Dermis blood vessel endothelial cell (primary cell): Measurements from ENCODE around the gene PKDREJ. TPM values are rescaled to one million over a fixed set of nuclear protein-coding genes. Genes with fewer than 3 reads are reported as not detected.
"Not testable (repeated sequence)": the region's sequence is repeated elsewhere in the genome, so short reads cannot be mapped to it uniquely, and the experiment has no call there.

Experiments
- DNase-seq: peaks from one replicate; pipeline ENCODE4 v3.0.0; 2010
- total RNA-seq: library from RNA; depleted of rRNA; stranded (reverse); fragments of >200 nt; gene quantifications from 2 replicates; pipeline ENCODE4 v1.2.3, GENCODE V29; 2014

The PKDREJ gene
- total RNA-seq, 1 donor from 2014 or later = not detected

DNA sequence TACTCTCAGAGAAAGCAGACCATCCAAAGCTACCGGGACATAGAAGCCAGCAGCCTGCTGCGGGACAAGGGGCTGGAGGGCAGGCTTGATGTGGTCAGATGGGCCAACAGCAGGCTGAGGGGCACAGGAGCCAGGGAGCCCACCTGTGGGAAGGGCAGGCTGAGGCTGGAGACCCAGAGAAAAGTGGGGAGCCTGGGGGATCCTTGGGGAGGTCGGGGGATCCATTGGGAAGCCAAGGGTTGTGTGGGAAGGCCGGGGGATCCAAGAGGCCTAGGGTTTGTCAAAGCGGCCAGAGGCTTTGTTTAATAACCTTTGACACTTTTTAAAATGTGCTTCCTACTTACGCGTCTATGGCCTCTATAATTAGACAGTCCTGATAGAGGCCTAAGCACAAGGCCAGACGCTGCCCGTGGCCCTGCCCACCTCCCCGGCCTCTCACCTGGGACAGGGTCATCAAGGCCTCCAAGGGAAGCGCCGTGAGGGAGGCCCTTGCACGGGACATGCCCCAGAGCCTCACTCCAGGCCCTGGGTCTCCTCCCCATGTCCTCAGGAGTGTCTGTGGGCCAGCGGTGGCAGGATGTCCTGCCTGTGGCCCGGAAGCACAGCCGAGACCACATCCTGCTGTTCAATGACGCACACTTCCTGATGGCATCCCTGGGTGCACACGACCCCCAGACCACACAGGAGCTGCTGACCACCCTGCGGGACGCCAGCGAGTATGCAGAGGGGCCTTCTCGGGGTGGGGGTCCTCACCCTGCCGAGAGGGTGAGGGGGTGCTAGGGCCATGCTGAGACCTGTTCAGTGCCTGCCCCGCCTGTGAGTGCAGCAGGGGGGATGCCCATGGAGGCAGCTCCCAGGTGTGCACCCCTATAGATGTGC lies 25.0 kb upstream of the PKDREJ start:
- DNase-seq = peak; percentile 65

DNA sequence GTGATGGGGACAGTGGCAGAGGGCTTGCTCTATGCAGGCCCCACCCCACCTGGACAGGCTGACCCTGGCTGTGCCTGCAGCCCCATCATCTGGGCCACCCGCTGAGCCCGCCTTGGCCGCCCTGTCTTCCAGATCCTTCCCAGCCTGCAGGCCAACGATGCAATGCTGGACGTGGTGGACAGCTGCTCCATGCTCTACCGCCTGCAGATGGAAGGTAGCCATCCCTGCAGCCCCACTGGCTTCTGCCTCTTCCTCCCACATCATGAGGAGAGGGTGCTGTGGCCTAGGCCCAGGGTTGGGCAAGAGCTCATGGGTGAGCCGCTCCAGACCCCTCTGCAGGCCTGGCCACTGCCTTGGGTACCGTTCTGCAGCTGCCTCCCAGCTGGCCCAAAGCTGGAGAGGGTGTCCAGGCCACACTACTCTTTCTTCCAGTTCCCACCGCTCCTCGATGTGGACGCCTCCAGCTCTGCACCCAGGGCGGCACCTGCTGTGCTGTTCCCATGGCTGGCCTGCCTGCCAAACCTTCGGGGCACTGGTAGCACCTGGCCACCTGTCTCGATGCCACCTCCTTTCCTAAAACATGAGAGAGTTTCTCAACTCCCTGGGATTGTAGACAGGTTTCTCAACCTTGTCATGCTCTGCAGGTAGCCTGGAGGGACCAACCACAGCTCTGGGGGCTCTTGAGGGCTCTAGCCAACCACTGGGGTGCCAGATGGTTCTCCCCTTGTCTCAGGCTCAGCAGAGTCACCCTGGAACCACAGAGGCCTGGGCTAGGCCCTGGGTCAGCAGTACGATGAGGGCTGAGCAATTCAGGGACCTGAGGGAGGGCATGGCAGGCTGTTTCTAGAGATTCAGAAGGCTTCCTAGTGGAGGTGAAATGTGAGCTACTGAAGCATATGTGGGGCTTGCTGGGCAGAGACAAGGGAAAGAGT lies 24.1 kb upstream of the PKDREJ start:
- no peak for DNase-seq

DNA sequence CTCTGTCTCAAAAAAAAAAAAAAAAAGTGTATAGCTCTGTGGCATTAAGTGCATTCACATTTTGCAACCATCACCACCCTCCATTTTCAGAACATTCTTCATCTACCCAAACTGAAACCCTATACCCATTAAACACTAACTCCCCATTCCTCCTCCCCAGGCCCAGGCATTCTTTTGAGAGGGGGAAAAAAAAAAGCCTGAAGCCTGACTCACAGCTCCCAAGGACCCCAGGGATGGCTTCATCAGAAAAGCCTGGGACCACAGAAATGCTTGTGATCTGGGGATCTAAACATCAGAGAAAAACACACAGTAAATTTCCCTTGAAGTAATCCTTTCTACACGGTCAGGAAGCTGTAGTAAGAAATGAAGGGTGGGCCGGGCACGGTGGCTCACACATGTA lies 22.9 kb upstream of the PKDREJ start:
- DNase-seq = no peak

DNA sequence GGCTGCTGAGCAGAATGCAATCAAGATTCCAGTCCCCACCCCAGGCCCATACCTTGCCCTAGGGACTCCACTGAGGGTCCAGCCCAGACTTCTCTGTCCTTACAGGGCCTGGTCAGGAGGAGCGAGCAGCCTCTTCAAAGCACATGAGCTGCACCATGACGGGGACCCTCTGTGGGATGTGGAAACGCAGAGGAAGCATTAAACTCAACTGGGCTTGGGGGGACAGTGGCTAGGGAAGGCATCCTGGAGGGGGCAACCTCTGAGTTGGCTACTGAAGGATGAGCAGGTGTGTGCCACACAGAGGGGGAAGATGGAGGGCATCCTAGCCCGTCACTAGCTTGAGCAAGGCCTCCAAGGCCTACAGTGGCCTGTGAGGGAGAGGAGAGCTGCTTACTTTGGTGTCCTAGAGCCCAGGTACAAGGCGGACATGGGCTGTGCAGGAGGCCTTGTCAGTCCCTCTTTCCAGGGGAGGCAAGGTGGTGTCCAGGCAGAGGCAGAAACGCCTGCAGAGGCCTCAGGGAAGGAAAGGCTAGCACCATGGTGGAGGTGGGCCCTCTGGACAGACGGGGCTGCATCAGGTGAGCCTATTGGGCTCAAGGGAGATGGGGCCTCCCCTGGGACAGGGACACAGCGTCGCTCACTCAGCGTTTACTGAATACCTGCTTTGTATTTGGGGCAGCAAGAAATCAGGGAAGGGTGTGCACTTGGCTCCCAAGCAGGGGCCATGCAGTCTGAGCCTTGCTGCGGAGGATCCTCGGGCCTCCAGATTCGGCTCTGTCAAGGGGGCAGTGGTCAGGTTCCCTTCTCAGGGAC lies 18.9 kb upstream of the PKDREJ start:
- DNase-seq = no peak

DNA sequence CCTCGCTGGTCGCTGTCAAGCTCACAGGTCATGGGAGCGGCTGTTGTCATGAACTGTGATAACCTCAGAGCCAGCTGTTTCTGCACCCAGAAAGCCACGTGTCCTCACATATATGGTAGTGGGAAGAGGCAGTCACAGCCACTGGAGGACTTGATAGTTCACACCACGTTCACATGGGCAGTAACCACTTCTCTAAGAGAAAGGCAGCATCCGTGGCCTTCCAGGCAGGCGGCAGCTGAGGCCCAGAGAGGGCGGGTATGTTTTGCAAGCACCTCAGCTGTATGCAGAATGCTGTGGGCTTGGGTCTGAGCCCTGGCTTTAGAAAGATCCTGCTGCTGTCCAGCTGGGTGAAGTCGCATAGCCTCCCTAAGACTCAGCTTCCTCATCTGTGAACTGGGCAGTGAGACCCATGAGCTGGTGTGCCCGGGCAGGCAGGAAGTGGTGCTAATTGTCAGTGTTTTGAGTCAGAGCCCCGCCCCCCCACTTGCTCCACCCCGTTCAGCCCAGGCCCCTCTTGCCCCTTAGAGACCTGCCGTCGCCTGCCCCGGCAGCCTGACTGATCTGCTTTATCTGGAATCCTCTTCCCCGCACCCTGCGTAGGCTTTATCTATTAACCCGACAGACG lies 18.0 kb upstream of the PKDREJ start:
- no peak for DNase-seq

DNA sequence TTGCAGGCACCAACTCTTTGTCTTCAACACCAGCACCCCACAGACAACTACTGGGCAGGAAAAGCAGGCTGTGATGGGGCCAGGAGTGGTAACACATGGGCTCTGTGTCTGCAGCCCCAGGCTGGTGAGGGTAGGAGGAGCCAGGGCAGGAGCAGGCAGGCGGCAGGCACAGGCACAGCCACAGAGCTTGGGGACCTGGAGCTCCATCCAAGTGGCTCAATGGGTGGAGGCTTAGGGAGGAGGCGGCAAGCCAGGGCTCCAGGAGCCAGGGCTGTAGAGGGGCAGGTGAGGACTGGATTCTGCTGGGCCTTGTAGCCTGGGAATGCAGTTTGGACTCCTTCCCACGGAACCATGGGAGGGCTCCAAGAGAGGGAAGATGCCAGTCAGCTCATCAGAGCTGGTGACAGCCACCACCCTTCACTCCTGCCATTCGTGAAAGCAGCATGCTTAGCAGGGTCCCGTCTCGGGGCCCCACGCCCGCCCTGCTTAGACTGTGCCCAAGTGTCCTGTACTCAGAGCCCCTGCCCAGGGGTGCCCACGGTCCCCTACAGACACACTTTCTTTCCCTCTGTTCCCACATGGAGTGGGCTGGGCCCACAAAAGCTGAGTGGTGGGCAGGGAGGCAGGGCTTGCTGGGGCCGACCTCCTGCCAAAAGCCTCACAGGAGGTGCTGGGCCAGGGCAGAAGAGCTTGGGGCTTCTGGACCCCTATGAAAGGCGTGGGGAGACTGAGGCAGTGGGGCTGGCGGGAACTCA lies 17.1 kb upstream of the PKDREJ start:
- DNase-seq = no peak

DNA sequence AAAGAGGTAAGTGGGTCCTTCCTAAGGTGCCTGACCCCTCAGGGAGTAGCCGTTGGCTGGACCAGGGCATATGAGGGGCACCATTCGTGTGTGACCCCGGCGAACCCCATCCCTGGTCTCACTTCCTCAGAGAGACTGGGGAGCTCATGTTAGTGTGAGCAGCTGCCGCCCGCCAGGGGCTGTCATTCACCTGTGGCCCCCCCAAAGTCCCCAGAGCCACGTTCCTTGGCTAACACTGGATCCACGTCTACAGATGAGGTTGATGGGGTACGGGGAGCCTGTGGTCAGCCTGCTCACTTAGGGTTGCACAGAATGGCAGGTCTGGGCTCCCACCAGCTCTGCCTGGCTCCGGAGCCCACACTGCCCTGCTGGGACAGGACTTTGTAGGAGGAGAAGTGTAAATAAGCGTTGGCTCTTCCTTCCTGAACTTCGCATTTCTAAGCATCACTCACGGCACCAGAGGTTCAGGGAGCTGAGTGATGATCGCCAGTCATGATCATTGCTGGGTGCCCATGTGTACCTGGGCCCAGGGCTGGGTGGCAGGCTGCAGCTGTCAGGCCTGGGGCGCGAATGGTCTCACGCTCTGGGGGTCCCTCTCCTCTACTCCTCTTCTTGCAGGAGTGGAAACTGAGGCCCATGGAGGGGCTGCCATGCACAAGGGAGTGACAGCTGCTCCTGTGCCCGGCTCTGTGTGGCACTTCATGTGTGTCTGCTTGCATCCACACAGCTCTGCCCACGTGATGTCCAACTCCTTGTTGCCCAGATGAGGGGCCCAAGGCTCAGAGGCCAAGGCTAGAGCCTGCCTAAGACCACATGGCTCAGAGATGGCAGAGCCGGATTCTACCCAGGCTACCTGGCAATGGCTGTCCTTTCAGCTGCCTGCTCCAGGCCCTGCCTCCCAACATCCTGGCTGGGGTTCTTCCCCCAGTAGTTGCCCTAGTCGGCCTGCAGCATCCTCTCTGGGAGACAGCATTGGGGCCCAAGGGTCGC lies 15.8 kb upstream of the PKDREJ start:
- DNase-seq = no peak

DNA sequence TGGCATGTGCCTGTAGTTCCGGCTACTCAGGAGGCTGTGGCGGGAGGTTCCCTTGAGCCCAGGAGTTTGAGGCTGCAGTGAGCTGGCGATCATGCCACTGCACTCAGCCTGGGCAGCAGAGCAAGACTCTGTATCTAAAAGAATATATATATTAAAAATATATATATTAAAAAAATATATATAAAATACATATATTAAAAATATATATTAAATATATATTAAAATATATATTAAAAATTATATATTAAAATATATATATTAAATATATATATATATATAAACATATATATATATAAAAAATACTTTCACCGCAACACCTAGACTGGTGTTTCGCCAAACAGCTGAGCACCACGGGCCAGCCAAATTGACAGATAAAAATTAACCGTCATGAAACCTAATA lies 13.4 kb upstream of the PKDREJ start:
- DNase-seq = no peak

DNA sequence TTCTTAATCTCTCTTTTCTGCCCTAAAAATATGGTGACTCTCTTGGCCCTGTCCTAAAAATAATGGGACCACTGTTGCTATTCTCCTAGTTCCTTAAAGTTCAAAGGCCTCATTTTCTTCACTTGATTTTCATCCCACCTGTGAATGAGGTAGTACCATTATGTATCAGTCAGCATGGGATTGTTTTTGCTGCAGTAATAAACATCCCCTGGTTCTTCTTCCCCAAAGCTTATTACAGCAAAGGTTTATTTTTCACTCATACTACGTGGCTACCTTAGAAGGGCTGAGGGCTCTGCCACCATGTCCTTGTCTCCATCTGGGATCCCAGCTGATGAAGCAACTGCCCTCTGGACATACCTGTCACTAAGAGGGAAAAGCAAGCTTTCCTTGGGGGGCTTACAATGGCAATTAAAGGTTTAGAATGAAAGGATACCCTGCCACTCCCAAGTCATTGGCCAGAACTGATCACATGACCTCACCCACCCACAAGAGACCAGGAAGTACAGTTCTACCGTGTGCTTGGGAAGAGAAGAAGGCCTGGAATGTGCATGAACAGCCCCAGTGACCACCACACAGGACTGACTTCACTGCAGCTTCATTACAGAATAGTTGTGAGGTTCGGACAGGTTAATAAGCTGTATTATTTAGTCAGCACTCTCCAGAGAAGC lies 12.4 kb upstream of the PKDREJ start:
- no peak for DNase-seq

DNA sequence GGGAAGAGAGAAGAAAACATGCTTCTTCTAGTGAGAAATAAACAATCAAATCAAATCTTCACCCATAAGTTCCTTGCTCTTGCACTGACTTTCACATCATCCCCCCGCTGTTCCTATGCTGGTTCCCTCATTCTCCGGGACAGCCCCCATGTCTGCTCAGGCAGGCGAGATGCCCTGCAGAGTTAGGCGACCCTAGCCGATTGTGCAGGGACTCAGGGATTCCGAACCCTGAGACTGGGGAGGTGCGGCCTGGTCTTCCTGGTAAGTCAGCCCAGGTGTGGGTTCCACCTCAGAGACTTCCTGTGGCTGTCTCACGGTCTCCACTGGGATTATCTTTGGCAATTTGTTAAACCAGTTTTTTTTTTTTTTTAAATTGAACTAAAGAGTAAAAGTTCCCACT lies 11.2 kb upstream of the PKDREJ start:
- no peak for DNase-seq

DNA sequence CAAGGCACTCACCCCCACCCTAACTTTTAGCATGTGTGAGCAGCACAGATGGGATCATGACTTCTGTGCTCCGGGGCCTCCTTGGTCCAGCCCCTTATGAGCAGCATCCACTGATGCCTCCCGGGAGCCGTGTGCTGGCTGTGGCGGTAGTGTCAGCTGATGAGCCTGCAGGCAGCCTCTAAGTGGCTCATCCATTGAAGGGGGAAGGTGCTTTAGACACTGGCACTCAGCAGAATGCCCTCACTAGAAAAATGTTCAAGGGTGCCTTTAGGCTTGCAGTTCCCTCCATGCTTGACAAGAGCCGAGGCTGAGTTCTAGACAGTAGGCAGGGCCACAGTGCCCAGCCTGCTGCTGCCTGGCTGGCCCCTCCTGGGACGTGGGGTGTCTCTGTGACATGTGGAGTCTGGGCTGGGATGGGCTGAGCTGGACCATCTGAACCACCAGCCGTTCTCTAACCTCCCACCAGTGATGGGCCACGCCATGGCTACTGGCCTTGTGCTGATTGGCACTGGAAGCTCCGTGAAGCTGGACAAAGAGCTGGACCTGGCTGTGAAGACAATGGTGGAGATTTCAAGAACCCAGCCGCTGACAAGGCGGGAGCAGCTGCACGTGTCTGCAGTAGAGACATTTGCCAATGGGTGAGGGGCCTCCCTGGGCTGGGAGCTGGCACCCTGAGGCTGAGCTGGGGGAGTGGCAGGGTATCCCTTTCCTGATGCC lies 10.4 kb upstream of the PKDREJ start:
- DNase-seq = no peak

DNA sequence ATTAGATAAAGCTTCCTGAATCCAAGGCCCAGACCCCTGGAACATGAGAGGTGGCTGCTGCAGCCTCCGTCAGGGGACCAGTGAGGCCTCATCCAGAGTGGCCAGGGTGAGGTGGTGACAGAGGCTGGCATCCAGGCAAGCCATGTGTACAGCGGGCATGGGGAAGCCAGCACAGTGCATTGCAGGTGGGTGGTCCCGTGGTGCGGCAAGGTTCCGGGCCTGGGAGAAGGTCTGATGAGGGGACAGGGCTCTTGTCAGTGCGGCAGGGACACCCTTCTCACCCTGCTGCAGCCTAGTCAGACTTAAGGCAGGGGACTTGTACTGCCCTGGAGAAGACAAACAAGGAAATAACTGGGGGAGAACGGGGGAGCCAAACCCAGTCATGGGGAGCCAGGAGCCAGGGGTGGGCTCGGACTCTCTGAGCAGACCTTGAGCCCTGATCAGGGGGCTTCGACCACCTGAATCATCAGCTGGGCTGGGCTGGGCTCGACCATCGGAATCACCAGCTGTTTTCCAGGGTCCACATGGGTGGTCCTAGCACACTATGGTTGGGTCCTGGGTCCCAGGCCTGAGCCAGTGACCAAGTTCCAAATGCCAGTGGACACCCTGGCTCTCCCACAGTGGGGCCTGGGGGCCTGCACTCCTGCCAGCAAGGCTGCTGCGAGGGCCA lies 9.8 kb upstream of the PKDREJ start:
- no peak for DNase-seq

DNA sequence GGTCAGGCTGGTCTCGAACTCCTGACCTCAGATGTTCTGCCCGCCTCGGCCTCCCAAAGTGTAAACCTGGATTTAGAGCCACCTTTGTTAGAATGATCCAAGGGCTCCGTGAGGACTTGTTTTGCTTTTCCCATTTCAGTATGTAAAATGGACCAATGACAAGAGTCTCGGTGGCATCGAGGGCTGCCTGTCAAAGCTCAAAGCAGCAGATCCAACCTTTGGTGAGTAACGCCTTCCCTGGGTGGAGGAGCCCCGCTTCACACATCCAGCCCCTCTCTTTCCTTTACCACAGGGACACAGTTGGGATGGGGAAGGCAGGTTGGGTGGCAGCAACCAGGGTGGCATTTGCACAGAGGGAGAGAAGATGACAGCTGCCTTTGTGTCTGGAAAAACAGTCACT lies 9.1 kb upstream of the PKDREJ start:
- DNase-seq = no peak

DNA sequence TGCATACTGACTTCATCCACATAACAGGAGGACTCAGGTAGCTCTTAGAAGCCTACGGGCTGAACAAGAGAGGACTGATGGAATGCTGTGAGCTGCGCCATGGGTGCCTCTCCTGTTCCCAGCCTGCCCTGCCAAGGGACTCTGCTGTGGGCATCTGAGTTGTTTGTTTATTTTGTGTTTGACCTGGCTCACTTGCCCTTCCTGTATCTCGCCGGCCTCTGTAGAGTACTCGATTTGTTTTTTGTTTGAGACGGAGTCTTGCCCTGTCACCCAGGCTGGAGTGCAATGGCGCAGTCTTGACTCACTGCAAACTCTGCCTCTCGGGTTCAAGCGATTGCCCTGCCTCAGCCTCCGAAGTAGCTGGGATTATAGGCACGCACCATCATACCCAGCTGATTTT lies 6.4 kb upstream of the PKDREJ start:
- peak; percentile 10 for DNase-seq

DNA sequence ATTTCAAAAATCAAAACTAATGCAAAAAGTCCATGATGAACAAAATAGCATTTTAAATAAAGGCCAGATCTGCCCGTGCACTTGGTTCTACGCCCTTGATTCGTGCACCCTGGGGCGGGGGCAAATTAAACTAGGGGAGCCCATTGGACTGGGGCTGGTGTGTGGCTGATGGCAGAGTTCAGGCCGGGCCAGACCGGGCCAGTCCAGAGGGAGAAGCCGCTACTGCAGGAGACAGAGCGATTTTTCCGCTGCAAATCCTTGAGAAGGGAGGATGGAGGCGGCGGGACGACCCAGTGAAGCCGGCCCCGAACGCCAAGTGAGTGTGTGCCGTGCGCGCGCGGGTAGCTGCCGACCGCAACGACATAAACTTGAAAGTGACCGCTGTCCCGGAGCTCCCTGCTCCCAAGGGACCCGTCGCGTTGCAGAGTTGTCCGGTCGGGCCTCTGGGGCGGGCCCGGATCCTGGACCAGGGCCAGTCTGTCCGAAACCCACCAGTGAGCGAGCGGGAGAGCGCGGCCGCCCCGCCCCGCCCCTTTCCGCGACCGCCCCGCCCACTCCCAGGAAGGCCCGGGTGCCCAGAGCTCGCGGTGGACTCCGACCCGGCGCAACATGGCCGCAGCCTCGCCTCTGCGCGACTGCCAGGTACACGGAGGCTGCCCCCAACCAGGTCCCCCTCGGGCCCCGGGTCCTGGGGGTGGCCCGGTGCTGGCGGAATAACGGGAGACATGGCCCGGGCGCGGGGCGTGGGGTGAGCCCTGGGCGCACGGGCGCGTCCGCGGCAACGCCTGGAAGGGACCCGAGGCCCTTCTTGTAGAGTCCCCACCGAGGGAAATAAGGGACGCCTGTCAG lies 4.5 kb upstream of the PKDREJ start, which contains the start of gene TTC38:
Gene TTC38, plus strand, starts transcription at position 578 of the 849 bp plus-strand sequence. Its CDS starts 32 bp downstream, at position 610.
- DNase-seq = peak; percentile 82

DNA sequence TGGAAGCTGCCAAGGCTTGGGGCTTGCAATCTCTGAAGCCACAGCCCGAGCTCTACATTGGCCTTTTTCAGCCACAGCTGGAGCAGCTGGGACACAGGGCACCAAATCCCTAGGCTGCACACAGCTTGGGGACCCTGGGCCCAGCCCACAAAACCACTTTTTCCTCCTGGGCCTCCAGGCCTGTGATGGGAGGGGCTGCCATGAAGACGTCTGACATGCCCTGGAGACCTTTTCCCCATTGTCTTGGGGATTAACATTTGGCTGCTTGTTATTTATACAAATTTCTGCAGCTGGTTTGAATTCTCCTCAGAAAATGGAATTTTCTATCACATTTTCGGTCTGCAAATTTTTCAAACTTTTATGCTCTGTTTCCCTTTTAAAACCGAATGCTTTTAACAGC lies 2.5 kb upstream of the PKDREJ start:
- not testable (repeated sequence) for DNase-seq

DNA sequence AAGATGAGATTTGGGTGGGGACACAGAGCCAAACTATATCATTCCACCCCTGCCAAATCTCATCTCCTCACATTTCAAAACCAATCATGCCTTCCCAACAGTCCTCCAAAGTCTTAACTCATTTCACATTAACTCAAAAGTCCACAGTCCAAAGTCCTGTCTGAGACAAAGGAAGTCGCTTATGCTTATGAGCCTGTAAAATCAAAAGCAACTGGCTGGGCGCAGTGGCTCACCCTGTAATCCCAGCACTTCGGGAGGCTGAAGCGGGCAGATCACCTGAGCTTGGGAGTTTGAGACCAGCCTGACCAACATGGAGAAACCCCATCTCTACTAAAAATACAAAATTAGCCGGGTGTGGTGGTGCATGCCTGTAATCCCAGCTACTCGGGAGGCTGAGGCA lies 1.4 kb upstream of the PKDREJ start:
- DNase-seq = not testable (repeated sequence)
